K562 (cell line): Measurements from ENCODE around the gene BNIP1. TPM values are rescaled to one million over a fixed set of nuclear protein-coding genes. Genes with fewer than 3 reads are reported as not detected.

Experiments used
- CC2D1A ChIP-seq: fragments of 450-650 bp; IDR thresholded peaks from 2 replicates; pipeline ENCODE4 v1.6.1; 2017; ENCODE audit warnings: mild to moderate bottlenecking
- FIP1L1 ChIP-seq: fragments of 200-400 bp; formaldehyde crosslinking; IDR thresholded peaks from 2 replicates; pipeline ENCODE4 v1.6.1; 2018; ENCODE audit warnings: mild to moderate bottlenecking, low read depth, low read length; ENCODE audit not compliant: poor library complexity, severe bottlenecking
- FOXP1 ChIP-seq: sonication (generic); formaldehyde crosslinking; IDR thresholded peaks from 2 replicates; pipeline ENCODE4 v1.8.0; 2022; ENCODE audit warnings: mild to moderate bottlenecking, missing genetic modification reagents
- GATAD2B ChIP-seq: fragments of 450-650 bp; IDR thresholded peaks from 2 replicates; pipeline ENCODE4 v1.6.1; 2017; ENCODE audit warnings: mild to moderate bottlenecking, borderline replicate concordance
- NCOA4 ChIP-seq: fragments of 450-650 bp; IDR thresholded peaks from 2 replicates; pipeline ENCODE4 v1.6.1; 2018; ENCODE audit warnings: mild to moderate bottlenecking; ENCODE audit not compliant: partially characterized antibody
- NUFIP1 ChIP-seq: fragments of 450-650 bp; IDR thresholded peaks from 2 replicates; pipeline ENCODE4 v1.6.1; 2018; ENCODE audit not compliant: partially characterized antibody
- PTTG1 ChIP-seq: fragments of 450-650 bp; IDR thresholded peaks from 2 replicates; pipeline ENCODE4 v1.6.1; 2016; ENCODE audit warnings: low read depth, mild to moderate bottlenecking, missing genetic modification characterization, missing compliant biosample characterization
- SMARCC2 ChIP-seq: fragments of 450-650 bp; IDR thresholded peaks from 2 replicates; pipeline ENCODE4 v1.6.1; 2017; ENCODE audit warnings: antibody characterized with exemption, moderate library complexity, mild to moderate bottlenecking, low read depth
- TCF3 ChIP-seq: sonication (generic); formaldehyde crosslinking; IDR thresholded peaks from 2 replicates; pipeline ENCODE4 v1.4.0; 2020; ENCODE audit warnings: mild to moderate bottlenecking, missing genetic modification reagents
- ZFP36 ChIP-seq: fragments of 150-350 bp; IDR thresholded peaks from 2 replicates; pipeline ENCODE4 v1.6.1; 2018; ENCODE audit warnings: low read length, low read depth; ENCODE audit not compliant: partially characterized antibody
- ZNF274 ChIP-seq: IDR thresholded peaks from 2 replicates; pipeline ENCODE4 v1.6.1; 2011; ENCODE audit warnings: low read depth, mild to moderate bottlenecking, low read length, moderate library complexity, borderline replicate concordance
- ZNF384 ChIP-seq: IDR thresholded peaks from 2 replicates; pipeline ENCODE4 v1.6.1; 2012; ENCODE audit warnings: low read depth, low read length, improper control_type of control experiment
- ZNF561 ChIP-seq: fragments of 450-650 bp; formaldehyde crosslinking; conservative IDR thresholded peaks from 2 replicates; pipeline ENCODE4 v1.4.0; 2020; ENCODE audit warnings: mild to moderate bottlenecking, moderate library complexity
- ZNF584 ChIP-seq: fragments of 200-800 bp; sonication (Bioruptor generic); IDR thresholded peaks from 2 replicates; pipeline ENCODE4 v1.6.1; 2016; ENCODE audit warnings: low read depth, mild to moderate bottlenecking, missing genetic modification characterization, missing compliant biosample characterization
- ZNF77 ChIP-seq: fragments of 250-450 bp; sonication (Bioruptor Pico); IDR thresholded peaks from 2 replicates; pipeline ENCODE4 v1.5.0; 2020
- polyA plus RNA-seq, 8 experiments: library from polyadenylated mRNA; depleted of rRNA in 4 of 8; stranded (reverse) in 5 of 8; unstranded in 3 of 8; fragments of >200 nt; fragmentation: Nextera tagmentation in 2 of 8; fragmentation: Illumina TruSeq in 1 of 8; extraction: Ambion mirVana in 2 of 8; extraction: Trizol in 1 of 8; gene quantifications; 2 replicates each; pipeline versions ENCODE4 v1.2.1 to v1.2.3, GENCODE V29; 2011 to 2014; ENCODE audit warnings: inconsistent platforms in 1 of 8, missing spikeins in 1 of 8
- total RNA-seq, 7 experiments: library from RNA; depleted of rRNA in 6 of 7; stranded (reverse); fragments of >200 nt in 6 of 7; fragmentation: Illumina TruSeq in 2 of 7; extraction: Trizol in 2 of 7; gene quantifications; 2 replicates each; pipeline versions ENCODE4 v1.2.1 to v1.2.3, GENCODE V29; 2011 to 2021; ENCODE audit warnings: low replicate concordance in 1 of 7
- TF ChIP-seq, protein P1 (sequence below): sonication (generic); formaldehyde crosslinking; IDR thresholded peaks from 2 replicates; pipeline ENCODE4 v1.8.0; 2022; ENCODE audit warnings: mild to moderate bottlenecking, missing genetic modification reagents, borderline replicate concordance
- TF ChIP-seq, protein P2 (sequence below): sonication (generic); formaldehyde crosslinking; IDR thresholded peaks from 2 replicates; pipeline ENCODE4 v1.8.1; 2023; ENCODE audit warnings: mild to moderate bottlenecking, missing genetic modification reagents
- TF ChIP-seq, protein P3 (sequence below): fragments of 450-650 bp; IDR thresholded peaks from 2 replicates; pipeline ENCODE4 v1.6.1; 2016
- TF ChIP-seq, protein P4 (sequence below): fragments of 450-650 bp; formaldehyde crosslinking; IDR thresholded peaks from 2 replicates; pipeline ENCODE4 v1.4.0; 2022; ENCODE audit warnings: mild to moderate bottlenecking, moderate library complexity
- TF ChIP-seq, protein P5 (sequence below): IDR thresholded peaks from 3 replicates; pipeline ENCODE4 v1.6.1; 2011; ENCODE audit warnings: borderline replicate concordance, mild to moderate bottlenecking; ENCODE audit not compliant: insufficient read length, insufficient read depth

Gene BNIP1
- total and polyA plus RNA-seq, 9 of the 15 experiments (the other 6 are each of a cell fraction or from before 2014, with no cell fraction given) = 18.8 to 65.0 (median 26.2) TPM

DNA sequence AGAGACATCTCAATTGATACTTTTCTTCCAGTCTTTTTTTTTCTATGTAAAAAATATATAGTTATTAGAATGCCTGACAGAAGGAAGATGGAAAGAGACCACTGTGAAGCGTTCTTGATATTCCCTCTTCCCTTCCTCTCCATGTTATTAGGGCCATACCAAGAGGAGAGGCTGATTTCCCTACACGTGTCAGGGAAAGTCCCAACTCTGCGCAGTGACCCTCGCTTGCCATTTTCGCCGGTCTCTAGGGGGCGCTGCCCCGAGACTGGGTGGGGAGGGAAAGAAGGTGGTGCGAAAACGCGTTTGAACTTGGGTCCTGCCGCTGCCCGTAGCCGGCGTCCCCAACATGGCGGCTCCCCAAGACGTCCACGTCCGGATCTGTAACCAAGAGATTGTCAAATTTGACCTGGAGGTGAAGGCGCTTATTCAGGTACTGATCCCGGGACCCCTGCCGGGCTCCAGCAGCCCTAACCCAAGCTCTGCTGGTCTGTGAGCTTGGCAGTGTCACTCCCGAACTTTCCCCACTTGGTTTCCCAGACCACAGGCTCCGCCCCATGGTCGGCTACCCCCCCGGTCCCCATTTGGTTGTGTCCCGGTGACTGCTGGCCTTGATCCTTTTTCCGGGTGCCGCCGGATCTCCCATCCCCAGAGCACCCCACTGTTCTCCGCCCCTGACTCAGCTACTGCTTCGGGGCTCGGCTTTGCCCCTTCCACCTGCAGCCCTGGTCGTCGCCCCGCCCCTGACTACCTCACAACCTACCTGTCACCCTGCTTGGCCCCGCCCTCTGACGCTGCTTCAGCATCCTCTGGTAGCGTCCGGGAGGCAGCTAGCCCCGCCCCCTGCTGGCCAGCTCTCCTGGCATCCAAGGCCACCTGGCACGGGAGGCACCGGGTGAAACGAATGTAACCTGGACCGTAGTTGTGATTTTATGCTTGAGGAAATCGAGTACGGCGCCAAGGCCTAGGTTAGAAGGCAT is at the start of gene BNIP1 (continued):
- TF ChIP-seq, protein P1, sequence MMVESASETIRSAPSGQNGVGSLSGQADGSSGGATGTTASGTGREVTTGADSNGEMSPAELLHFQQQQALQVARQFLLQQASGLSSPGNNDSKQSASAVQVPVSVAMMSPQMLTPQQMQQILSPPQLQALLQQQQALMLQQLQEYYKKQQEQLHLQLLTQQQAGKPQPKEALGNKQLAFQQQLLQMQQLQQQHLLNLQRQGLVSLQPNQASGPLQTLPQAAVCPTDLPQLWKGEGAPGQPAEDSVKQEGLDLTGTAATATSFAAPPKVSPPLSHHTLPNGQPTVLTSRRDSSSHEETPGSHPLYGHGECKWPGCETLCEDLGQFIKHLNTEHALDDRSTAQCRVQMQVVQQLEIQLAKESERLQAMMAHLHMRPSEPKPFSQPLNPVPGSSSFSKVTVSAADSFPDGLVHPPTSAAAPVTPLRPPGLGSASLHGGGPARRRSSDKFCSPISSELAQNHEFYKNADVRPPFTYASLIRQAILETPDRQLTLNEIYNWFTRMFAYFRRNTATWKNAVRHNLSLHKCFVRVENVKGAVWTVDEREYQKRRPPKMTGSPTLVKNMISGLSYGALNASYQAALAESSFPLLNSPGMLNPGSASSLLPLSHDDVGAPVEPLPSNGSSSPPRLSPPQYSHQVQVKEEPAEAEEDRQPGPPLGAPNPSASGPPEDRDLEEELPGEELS (CRISPR knock-in tag) = 0 out of 2 replicates have a peak, but pooled peaks have one; percentile 62
- TF ChIP-seq, protein P2, sequence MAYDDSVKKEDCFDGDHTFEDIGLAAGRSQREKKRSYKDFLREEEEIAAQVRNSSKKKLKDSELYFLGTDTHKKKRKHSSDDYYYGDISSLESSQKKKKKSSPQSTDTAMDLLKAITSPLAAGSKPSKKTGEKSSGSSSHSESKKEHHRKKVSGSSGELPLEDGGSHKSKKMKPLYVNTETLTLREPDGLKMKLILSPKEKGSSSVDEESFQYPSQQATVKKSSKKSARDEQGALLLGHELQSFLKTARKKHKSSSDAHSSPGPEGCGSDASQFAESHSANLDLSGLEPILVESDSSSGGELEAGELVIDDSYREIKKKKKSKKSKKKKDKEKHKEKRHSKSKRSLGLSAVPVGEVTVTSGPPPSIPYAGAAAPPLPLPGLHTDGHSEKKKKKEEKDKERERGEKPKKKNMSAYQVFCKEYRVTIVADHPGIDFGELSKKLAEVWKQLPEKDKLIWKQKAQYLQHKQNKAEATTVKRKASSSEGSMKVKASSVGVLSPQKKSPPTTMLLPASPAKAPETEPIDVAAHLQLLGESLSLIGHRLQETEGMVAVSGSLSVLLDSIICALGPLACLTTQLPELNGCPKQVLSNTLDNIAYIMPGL = peak; percentile 49; the same call in 1 of the 2 replicates
- TF ChIP-seq PTTG1 (tag) (no peak), ZNF561 (CRISPR knock-in tag) (no peak), FIP1L1 (no peak), ZNF77 (CRISPR knock-in tag) (no peak), ZNF384 (peak; percentile 21; the same call in 1 of the 2 replicates), FOXP1 (CRISPR knock-in tag) (no peak), CC2D1A (0 out of 2 replicates have a peak, but pooled peaks have one; percentile 35), GATAD2B (peak; percentile 79), SMARCC2 (no peak), TCF3 (CRISPR knock-in tag) (peak; percentile 25; the same call in 1 of the 2 replicates), ZNF584 (no peak), ZFP36 (no peak), NCOA4 (no peak), NUFIP1 (no peak), ZNF274 (no peak)
- TF ChIP-seq, protein P3, sequence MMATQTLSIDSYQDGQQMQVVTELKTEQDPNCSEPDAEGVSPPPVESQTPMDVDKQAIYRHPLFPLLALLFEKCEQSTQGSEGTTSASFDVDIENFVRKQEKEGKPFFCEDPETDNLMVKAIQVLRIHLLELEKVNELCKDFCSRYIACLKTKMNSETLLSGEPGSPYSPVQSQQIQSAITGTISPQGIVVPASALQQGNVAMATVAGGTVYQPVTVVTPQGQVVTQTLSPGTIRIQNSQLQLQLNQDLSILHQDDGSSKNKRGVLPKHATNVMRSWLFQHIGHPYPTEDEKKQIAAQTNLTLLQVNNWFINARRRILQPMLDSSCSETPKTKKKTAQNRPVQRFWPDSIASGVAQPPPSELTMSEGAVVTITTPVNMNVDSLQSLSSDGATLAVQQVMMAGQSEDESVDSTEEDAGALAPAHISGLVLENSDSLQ = peak; percentile 81
- TF ChIP-seq, protein P4, sequence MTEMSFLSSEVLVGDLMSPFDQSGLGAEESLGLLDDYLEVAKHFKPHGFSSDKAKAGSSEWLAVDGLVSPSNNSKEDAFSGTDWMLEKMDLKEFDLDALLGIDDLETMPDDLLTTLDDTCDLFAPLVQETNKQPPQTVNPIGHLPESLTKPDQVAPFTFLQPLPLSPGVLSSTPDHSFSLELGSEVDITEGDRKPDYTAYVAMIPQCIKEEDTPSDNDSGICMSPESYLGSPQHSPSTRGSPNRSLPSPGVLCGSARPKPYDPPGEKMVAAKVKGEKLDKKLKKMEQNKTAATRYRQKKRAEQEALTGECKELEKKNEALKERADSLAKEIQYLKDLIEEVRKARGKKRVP (CRISPR knock-in tag) = no peak
- TF ChIP-seq, protein P5, sequence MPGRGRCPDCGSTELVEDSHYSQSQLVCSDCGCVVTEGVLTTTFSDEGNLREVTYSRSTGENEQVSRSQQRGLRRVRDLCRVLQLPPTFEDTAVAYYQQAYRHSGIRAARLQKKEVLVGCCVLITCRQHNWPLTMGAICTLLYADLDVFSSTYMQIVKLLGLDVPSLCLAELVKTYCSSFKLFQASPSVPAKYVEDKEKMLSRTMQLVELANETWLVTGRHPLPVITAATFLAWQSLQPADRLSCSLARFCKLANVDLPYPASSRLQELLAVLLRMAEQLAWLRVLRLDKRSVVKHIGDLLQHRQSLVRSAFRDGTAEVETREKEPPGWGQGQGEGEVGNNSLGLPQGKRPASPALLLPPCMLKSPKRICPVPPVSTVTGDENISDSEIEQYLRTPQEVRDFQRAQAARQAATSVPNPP = no peak
